Measurements from ENCODE around the gene OR6C70.

DNA sequence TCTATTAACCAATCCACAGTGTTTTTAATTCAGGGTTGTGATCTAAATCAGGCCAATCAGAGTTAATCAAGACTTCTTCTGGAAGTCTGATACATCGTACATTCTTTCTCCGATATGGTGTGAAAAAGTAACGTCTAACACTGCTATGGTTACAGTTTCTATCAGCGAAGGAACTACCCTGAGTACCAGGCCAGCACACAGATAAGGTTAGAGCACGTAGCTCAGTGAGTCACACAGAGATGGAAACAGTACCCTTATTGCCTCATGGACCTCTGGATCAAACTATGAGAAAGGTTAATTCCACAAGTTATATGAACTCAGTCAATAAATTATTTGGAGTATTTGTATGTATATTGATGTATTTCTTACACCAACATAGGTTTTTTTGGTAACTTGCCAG, 25.6 kb upstream of the OR6C70 start:
- TF ChIP-seq EP300 (IDR thresholded peaks at IDR 0.05; ENCODE audit: borderline replicate concordance), result no peak
- no peak for TF ChIP-seq TAF1 (IDR thresholded peaks at IDR 0.05; ENCODE audit: low read depth)
- TF ChIP-seq, protein P1, sequence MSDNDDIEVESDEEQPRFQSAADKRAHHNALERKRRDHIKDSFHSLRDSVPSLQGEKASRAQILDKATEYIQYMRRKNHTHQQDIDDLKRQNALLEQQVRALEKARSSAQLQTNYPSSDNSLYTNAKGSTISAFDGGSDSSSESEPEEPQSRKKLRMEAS (IDR thresholded peaks at IDR 0.05), result no peak
- no peak for TF ChIP-seq TCF12 (IDR thresholded peaks at IDR 0.05; ENCODE audit: low read depth)
- no peak for TF ChIP-seq NFIC (IDR thresholded peaks at IDR 0.05)
- TF ChIP-seq ZBTB7A (IDR thresholded peaks at IDR 0.05; ENCODE audit: low read depth), result no peak
- no peak for TF ChIP-seq CREB1 (IDR thresholded peaks at IDR 0.05; ENCODE audit: low read depth)
- no peak for TF ChIP-seq RAD21 (IDR thresholded peaks at IDR 0.05; ENCODE audit: low read depth)
- TF ChIP-seq CEBPB (IDR thresholded peaks at IDR 0.05), result no peak
- TF ChIP-seq FOXM1 (IDR thresholded peaks at IDR 0.05; ENCODE audit: borderline replicate concordance, low read depth), result no peak
